ENCODE measurements around the gene ALG12. TPM values are rescaled to one million over a fixed set of nuclear protein-coding genes. Genes with fewer than 3 reads are reported as not detected.
A peak's percentile ranks its signal among the peaks of the same experiment; 100 is the strongest.

The ALG12 gene
- total and polyA plus RNA-seq, 2 of the 13 experiments (the other 11 are each of a cell fraction or from before 2014, with no cell fraction given) = 7.8 to 15.8 TPM

GRCh38 chr22:49930596-49931412 lies 12.6 kb upstream of the ALG12 start (continued):
- TF ChIP-seq, protein P1, sequence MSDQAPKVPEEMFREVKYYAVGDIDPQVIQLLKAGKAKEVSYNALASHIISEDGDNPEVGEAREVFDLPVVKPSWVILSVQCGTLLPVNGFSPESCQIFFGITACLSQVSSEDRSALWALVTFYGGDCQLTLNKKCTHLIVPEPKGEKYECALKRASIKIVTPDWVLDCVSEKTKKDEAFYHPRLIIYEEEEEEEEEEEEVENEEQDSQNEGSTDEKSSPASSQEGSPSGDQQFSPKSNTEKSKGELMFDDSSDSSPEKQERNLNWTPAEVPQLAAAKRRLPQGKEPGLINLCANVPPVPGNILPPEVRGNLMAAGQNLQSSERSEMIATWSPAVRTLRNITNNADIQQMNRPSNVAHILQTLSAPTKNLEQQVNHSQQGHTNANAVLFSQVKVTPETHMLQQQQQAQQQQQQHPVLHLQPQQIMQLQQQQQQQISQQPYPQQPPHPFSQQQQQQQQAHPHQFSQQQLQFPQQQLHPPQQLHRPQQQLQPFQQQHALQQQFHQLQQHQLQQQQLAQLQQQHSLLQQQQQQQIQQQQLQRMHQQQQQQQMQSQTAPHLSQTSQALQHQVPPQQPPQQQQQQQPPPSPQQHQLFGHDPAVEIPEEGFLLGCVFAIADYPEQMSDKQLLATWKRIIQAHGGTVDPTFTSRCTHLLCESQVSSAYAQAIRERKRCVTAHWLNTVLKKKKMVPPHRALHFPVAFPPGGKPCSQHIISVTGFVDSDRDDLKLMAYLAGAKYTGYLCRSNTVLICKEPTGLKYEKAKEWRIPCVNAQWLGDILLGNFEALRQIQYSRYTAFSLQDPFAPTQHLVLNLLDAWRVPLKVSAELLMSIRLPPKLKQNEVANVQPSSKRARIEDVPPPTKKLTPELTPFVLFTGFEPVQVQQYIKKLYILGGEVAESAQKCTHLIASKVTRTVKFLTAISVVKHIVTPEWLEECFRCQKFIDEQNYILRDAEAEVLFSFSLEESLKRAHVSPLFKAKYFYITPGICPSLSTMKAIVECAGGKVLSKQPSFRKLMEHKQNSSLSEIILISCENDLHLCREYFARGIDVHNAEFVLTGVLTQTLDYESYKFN (CRISPR knock-in tag; conservative IDR thresholded peaks at IDR 0.05) = no peak
- TF ChIP-seq FOXO1 (CRISPR knock-in tag; IDR thresholded peaks at IDR 0.05) = 0 out of 2 replicates have a peak, but pooled peaks have one; percentile 33
- no peak for TF ChIP-seq THAP7 (CRISPR knock-in tag; IDR thresholded peaks at IDR 0.05)
- TF ChIP-seq SP1 (IDR thresholded peaks at IDR 0.05) = no peak
- peak; percentile 42; the same call in 1 of the 2 replicates for TF ChIP-seq SP1 (CRISPR knock-in tag; IDR thresholded peaks at IDR 0.05)
- peak; percentile 48; the same call in 1 of the 2 replicates for TF ChIP-seq ELF1 (CRISPR knock-in tag; IDR thresholded peaks at IDR 0.05)
- TF ChIP-seq ZNF605 (CRISPR knock-in tag; IDR thresholded peaks at IDR 0.05) = no peak
- TF ChIP-seq POLR2AphosphoS5 (IDR thresholded peaks at IDR 0.05; ENCODE audit: low read depth, low read length) = no peak
- no peak for TF ChIP-seq SATB2 (CRISPR knock-in tag; IDR thresholded peaks at IDR 0.05)
- peak; percentile 21; the same call in 1 of the 2 replicates for TF ChIP-seq SPEN (CRISPR knock-in tag; IDR thresholded peaks at IDR 0.05; ENCODE audit: low read depth)
- peak; percentile 56; the same call in 1 of the 2 replicates for TF ChIP-seq THRA (CRISPR knock-in tag; IDR thresholded peaks at IDR 0.05; ENCODE audit: borderline replicate concordance)
- no peak for TF ChIP-seq ATF6 (CRISPR knock-in tag; conservative IDR thresholded peaks at IDR 0.05)
- TF ChIP-seq, protein P2, sequence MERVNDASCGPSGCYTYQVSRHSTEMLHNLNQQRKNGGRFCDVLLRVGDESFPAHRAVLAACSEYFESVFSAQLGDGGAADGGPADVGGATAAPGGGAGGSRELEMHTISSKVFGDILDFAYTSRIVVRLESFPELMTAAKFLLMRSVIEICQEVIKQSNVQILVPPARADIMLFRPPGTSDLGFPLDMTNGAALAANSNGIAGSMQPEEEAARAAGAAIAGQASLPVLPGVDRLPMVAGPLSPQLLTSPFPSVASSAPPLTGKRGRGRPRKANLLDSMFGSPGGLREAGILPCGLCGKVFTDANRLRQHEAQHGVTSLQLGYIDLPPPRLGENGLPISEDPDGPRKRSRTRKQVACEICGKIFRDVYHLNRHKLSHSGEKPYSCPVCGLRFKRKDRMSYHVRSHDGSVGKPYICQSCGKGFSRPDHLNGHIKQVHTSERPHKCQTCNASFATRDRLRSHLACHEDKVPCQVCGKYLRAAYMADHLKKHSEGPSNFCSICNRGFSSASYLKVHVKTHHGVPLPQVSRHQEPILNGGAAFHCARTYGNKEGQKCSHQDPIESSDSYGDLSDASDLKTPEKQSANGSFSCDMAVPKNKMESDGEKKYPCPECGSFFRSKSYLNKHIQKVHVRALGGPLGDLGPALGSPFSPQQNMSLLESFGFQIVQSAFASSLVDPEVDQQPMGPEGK (CRISPR knock-in tag; IDR thresholded peaks at IDR 0.05) = peak; percentile 73
- 0 out of 2 replicates have a peak, but pooled peaks have one; percentile 46 for TF ChIP-seq HMG20B (CRISPR knock-in tag; conservative IDR thresholded peaks at IDR 0.05)
- TF ChIP-seq, protein P3, sequence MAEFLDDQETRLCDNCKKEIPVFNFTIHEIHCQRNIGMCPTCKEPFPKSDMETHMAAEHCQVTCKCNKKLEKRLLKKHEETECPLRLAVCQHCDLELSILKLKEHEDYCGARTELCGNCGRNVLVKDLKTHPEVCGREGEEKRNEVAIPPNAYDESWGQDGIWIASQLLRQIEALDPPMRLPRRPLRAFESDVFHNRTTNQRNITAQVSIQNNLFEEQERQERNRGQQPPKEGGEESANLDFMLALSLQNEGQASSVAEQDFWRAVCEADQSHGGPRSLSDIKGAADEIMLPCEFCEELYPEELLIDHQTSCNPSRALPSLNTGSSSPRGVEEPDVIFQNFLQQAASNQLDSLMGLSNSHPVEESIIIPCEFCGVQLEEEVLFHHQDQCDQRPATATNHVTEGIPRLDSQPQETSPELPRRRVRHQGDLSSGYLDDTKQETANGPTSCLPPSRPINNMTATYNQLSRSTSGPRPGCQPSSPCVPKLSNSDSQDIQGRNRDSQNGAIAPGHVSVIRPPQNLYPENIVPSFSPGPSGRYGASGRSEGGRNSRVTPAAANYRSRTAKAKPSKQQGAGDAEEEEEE (CRISPR knock-in tag; IDR thresholded peaks at IDR 0.05; ENCODE audit: borderline replicate concordance) = 0 out of 2 replicates have a peak, but pooled peaks have one; percentile 41
- no peak for TF ChIP-seq MAF1 (CRISPR knock-in tag; IDR thresholded peaks at IDR 0.05; ENCODE audit: borderline replicate concordance)
- peak; percentile 39; the same call in 1 of the 2 replicates for TF ChIP-seq FOSL2 (CRISPR knock-in tag; IDR thresholded peaks at IDR 0.05)
